ENCODE results near the gene ERG.

Gene ERG

DNA sequence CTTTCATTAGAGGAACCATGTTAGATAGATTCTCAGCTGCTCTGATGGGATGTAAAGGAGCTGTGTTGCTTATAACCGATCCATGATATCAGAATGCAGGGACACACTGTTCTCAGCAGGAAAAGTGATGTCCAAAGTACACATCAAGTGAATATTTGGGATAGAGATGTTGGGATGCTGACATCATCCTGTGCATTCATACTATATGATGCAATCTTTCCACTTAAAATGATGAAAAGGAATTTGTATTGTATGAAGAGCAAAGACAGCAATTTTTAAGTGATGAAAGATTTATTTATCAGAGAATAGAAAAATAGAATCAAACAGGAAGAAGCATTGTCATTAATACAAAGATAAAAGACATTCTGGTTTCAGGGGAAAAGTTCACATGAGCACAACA is 110.1 kb downstream of the ERG start:
- no peak for DNase-seq

DNA sequence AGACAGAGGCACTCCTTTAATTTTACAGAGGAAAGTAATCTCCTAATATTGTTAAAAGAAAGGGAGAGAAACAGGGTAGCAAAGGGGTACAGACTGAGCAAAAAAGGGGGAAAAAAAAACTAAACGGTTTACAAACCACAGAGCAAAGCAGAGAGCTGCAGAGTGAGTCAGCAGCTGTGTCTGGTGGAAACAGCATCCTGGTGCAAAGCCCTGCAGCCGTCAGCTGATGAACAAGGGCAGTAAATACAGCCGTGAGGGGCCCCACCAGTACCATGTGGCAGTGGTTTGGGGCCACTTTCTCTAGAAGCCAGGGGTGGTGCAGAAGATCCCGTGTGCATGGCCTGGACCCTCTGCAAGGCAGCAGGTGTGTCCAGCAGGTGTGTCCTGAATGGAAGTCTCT is 111.3 kb downstream of the ERG start:
- DNase-seq, result no peak

DNA sequence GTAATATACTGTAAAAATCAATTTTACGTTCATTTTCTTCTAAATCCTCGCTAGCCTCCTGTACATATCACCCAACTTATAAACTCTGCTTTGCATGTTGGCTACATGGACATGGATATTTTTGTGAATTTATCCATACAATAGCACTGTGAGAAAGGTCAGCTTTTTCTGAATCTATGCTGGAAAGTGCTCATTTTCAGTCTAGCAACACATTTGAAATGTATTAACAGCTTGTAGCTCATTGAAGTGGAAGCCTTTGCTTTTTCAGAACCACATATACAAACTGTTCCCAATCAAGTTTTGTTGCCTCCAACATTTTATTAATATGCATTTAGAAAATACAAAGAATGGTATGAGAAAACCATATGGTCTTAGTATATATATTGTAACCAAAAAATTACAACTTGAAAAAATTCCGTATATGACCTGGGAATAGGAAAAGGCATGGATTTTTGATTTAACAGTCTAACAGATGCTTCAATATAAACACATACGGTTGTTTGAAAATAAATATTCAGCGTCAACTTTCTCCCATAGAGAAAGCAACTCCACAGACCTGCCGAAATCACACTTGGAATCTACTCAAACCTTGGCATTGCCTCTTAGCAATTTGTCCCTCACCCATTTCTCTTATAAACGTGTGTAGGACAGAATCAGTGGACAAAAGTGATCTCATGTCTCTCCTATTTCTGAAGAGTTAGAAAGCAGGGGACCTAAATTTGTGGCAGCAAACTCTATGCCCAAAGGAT is 112.7 kb downstream of the ERG start:
- no peak for DNase-seq

DNA sequence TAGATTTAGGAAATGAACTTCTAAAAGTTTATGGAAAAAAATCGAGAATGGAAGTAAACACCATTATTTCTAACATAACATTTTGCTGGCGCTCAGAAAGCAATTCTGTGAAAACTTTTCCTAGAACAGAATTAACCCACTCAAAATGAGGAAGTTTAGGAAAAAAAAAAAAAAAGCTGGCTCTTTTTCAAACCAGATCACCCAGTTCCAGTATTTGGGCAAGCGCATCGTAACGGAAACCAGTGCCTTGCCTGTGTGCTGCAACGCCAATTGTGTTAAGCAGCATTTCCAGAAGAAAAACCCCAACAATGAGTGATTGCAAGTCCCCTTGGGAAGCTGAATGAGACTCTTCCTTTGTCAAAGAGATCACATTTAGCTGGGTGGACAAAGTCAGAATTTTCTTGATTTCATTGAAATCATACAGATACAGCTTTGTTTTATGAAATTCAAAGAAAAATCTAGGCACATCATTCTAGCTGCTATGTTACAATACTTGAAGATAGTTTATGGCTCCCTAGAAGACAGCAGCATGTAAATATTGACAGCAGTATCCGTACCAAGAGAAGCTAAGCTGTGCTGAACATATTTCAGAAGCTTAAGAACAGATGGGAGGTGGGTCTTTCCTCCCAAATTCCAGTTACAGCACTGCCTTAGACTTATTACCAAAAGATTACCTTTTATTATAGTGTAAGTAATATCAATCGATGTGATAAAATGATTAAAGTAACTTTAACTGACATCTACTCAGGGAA is 113.4 kb downstream of the ERG start:
- DNase-seq, result no peak

DNA sequence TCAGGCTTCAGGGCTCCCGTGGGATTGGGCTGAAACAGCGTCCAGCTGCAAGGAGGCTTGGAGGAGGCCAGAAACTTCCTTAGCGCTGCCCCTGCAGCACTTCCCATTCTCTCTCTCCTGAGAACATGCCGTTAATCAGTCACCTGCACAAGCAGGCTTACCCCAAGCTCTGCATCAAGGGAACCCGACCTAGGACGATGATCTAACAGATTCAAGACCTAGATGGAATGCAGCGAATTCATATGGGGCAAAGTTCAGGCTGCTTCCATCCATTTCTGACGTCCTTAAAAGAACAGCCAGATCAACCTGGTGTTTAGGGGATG is 114.1 kb downstream of the ERG start:
- no peak for DNase-seq

DNA sequence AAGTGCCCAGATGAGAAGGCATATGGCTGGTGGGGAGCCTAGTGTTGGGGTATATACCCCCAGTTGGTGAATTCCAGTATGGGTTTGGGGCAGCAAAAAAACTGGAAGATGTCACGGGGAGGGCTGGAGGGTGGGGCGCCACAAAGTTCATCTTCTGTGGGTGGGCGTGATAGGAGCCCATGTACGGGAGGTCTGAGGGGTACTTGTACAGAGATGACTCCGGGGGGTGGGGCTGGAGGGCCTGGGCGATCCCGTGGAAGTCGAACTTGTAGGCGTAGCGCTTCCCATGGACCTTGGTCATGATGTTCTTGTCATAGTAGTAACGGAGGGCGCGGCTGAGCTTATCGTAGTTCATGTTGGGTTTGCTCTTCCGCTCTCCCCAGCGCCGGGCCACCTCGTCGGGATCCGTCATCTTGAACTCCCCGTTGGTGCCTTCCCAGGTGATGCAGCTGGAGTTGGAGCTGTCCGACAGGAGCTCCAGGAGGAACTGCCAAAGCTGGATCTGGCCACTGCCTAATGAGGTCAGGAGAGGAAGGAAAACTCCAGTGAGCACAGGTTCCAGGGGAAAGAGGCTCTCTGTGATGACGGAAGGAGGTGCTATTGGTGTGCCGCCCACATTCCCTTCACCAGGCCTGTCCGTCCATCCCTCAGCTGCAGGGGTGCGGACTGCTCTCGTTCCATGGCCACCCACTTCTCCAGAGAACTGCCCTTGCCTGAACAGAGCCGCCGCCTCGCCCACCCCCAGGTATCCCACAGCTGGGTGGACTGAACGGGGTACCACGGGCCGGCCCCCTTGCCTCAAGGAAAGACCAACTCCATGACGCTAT is 114.7 kb downstream of the ERG start:
- DNase-seq, result no peak

DNA sequence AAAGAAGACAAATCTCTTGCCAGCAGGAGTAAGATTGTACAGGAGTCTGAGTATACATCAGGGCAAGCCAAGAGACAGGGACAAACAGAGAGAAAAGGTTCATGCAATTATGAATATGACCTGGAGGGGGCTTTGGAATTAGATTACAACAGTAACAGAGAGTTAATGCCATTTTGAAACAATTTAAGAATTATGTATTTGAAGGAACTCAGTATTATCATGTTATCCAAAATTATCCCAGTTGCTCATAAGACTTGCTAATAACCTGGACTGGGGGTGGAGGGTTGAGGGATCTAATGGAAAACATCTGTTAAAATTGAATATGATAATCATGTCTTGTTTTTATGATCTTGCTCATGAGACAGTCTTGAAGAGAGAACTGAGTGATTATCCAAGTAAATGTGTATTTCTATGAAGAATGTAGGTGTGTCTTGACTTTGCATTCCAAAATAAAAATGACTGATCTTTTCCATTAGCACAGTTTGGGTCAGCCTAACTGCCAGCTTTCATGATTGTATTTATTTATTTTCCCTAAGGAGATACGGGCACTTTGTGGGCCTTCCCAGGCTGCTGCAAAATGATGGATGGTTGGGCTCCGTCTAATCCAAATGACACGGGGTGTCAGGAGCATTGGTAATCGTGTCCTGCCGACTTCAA is 117.7 kb downstream of the ERG start:
- DNase-seq, result no peak

DNA sequence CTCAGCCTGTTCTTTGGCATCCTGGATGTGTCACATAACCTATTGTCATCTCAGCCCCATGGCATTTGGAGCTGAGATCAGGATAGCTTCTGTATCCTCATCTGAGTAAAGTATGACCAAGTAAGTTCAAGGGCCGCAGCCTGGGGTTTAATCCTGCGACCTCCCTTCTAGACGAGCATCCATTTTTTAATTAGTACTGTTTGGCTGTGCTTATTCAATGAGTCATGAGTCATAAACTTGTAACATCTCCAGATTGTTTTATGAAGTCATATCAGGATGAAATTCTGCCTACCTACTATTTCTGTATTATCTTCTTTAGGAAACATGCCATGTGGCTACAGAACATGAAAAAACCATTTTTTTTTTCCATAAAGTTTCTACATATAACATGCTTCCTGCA is 119.1 kb downstream of the ERG start:
- DNase-seq, result no peak

DNA sequence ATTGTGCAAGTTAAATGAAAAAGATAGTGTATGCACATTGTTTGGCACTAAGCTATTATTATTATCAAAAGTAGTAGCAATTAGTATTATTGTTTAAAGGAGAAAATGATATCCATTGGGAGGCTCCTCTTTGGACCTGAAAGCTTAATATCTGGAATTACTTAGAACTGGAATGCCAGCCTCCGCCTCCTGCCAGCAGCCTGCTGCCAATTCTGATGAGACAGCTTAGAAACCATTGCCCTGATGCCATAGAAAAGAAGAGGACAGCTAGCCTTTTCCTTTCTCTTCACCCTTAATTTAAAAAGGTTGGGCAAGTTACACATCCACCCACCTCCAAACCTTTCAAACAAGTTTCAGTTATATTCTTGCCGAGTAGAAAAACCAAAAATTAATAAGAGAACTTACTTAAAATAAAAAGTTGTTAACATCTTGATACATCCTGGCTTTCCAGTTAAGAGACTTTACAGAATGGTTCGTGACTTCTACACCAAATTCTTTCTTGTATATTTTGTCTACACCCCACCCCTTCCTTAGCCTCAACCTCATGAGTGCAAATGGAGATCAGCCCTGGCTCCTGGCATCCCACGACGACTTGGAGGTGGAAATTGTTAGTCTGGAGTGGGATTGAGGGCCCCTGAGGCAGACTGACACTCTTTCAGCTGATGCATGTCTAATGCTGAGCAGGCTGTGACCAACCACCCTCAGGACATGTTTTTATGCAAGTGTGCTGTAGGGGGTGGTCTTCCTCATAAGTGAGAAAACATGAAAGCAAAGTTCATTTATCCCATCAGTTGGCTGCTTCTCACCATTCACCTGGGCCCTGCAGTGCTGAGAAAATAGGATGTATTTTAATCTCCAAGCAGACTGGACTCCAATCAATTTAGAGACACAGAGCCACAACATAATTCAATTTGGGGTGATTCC is 120.8 kb downstream of the ERG start:
- DNase-seq, result no peak

DNA sequence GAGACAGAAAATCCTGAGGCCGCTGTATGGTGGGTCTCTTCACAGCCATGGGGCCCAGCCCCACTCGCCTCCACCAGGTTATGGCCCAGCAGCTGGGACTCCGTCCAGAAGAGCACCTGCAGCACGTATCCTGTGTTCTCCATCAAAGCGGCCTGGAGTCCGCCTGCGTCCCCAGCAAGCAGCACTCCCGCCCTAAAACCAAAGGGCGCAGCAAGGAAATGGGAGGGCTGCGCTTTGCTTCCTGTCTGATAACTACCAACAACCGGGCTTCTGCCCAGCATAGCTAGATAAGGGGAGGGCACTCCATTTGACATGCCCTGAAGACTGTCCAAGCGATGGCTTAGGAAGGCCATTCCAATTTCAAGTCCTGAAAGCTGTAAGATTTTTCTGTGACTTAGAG is 121.6 kb downstream of the ERG start:
- DNase-seq, result no peak

DNA sequence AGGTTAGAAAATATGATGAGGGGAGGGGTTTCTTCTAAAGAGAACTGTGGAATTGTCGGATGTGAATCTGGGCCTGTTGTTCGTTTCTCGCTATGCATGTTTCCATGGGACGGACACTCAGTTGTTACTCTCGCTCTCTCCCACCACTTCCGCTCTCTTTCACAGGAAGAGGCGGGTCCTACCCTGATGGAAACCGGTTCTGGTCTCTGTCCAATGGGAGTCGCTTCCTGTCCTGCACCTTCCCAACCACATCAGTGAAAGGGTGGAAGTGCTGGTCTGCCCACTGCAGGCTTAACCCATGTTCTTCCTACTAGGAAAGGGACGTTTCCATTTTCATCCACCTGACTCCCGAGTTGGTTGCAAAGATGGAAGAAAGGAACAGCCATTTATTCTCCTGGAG is 122.0 kb downstream of the ERG start:
- DNase-seq, result no peak

DNA sequence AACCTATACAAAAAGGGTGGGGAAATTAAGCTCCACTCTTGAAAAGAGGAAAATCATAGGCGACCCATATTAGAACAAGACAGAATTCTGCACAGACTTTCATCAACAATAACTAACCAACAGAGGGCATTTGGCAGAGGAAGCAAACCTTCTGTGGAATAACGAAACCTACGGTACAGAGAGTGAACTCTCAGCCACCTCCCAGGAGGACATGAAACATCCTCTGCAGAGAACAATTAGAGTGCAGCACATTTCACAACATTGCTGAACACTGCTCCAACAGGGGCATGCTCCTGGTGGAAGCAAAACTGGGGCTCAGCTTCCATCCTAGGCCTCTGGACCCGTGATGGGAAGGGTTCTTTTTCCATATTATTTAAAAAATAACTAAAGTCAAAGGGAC is 130.6 kb downstream of the ERG start:
- no peak for DNase-seq

DNA sequence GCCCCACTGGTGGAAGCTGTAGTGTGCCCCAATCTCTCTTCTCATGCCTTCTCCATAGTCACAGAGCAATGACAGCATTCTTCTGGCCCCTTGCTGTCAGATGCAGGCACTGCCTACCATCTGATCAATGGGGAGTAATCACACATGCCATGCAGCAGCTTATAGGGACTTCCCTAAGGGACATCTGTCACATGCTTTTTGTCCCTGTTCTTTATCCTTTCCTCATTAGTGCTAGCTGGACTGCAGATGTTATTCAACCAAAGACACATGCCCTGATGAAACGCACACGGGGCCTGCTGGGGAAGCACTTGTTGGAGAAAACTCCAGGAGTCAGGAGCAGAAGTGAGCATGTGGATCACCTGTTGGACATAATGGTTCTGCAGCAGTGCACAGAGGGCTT is 132.8 kb downstream of the ERG start:
- DNase-seq, result no peak

DNA sequence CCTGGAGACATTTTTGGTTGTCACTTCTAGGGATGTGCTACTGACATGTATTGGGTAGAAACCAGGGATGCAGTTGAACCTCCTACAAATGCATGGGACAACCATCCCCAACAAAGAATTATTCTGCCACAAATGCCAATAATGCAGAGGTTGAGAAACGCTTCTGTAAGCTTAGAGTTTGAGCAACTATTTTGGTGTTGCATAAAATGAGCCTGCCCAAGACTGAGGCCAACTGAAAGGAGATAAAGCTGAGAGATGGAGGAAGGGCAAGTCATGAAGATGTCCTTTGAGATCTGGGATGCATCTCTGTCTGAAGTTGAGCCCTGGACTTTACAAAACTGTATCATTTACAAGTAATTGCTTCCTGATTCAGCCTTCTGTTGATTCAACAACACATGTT is 134.6 kb downstream of the ERG start:
- DNase-seq, result no peak

DNA sequence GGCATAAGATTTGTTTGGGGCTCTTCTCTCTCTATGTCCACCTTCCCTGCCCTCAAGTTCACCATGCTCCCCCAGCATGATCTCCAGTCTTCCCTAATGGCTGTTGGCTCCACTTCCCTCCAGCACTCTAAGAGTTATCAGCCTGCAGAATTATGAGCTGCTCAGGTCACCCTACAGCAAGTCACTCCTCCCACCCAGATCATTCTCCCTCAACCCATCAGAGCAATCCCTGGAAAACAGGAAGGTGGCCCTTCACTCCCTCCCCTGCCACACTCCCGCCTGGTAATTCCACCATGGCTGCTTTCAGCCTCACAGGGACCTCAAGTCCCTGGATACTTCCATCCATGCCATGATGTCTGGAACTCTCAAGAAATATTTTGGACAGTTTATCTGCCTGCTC is 137.0 kb downstream of the ERG start:
- no peak for DNase-seq

DNA sequence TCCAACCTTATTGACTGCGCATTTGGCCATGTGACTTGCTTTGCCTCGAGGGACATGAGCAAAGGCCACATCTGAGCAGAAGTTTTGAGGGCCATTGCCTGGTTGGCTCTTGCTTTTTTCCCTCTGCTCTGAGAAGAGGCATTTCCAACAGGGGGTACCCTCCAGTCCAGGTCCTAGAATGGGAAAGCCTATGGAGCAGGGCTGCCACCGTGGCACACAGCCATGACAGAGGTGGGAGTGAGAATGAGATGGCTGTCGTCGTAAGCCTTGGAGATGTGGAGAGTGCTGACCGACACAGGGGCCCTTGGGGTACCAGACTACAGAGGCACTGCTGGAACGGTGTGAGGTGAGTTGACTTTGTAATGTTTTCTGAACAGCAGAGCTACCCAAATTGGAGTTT is 138.4 kb downstream of the ERG start:
- no peak for DNase-seq

DNA sequence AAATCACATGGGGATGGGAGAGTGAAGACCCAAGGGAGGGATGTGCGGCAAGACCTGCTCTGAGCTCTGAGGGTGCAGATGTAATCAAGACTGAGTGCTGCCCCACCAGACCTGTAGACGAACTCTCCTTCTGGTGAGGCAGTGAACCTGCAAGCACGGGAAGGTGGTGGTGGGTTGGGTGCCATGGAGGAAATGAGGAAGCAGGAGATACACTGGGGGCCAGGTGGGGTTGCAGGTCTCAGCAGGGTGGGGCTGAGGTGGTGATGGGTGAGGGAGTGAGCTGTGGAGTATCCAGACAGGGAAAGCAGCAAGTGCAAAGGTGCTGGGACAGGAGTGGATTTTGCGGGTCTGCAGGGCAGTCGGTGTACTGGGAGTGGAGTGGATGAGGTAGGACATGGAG is 139.2 kb downstream of the ERG start:
- DNase-seq, result no peak

DNA sequence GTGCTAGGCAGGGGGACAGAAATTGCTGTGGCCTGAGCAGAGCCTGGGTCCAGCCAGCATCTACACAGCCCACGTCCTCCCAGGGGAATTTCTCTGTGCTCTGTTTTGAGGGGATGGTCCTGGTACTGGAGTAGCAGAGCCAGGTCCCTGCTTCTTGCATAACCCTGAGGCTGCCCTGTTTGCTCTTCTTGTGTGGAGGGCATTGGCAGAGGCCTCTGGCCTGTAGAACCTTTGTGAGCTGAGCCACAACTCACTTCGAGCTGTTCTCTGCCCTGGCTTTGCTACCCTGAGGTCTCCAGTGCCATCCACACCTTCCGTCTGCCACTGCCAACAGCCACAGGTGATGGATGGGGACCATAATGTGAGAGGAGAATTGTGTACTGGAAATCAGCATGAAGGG is 139.6 kb downstream of the ERG start:
- no peak for DNase-seq

DNA sequence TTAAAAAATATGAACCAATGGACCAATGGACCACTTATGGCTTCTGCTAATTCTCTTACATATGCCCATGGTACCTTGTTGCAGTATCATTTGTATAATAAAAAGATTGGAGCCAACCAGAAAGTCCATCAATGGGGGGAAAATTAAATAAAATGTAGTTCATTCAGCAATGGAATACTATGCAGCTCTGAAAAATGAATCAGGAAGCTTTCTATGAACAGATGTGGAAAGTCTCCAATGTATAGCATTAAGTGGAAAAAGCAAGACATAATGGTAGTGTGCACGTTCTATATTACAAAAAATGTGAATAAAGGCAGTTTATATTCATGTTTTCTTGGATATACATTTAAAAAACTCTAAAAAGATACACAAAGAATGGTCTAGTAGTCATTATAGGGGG is 140.2 kb downstream of the ERG start:
- DNase-seq, result no peak

DNA sequence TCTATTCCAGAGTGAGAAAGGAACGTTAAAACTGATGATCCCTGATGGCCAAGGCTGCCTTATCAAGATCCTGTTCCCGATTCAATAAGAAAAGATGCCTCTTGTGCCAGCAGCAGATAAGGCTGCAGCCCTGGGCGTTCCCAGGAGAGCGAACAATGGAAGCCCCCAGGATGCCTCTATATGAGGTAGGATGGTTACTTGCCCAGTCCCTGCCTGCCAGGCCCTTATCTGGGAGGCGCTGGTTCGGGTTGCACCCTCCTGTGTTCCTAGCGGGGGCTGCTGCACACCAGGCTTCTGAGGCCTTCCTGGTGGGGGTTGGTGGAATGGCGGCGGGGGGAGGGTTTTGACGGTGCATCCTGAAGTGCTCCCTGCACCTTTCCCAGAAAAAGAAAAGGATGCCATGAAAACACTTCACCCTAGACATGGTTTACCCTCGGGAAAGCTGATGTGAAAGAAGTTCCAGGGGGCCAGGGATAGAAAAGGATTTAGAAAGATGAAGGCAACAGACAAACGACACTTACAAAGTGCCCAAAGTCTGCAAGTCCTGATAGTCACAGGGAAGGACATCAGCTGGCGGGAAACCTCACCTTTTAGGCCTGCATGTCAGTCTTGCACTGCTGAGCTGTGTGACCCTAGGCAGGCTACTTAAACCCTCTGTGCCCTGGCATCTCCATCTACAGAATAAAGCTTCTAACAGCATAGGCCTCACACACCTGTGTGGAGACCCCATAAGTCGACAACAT is 141.2 kb downstream of the ERG start:
- DNase-seq, result no peak

DNA sequence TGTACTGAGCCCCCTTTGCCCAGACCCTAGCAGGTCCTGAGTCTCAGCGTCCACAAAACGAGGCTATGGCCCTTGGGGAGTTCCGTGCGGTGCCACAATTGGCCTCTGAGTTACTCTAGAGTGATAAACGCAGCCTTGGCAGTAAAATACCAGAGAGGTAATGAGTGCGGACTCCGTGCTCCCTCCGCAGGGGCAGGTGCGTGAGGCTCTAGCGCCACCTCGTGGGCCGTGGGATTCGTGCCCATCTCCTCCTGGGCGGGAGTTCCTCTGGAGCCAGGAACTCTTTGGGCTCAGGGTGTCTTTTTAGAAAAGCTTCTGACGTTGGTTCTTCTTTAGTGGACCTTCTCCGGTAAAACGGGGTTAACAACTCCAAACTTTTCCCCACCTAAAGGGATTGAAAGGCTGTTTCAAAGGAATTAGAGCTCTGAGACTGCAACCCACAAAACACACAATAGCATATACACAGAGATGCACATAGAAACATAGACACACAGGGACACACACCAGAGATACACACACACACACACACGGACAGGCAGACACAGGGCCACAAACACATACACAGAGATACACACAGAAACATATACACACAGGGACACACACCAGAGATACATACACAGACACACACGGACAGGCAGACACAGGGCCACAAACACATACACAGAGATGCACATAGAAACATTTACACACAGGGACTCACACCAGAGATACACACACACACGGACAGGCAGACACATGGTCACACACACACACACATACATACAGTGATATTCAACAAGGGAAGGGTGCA is 142.1 kb downstream of the ERG start:
- DNase-seq, result no peak
